Liver (tissue), 9 donors: ENCODE results near the gene AFAP1L2. TPM values are rescaled to one million over a fixed set of nuclear protein-coding genes. Genes with fewer than 3 reads are reported as not detected.

Source experiments
- DNase-seq: peaks from one replicate; pipeline ENCODE4 v3.0.0-alpha.2; 2017; ENCODE audit warnings: low spot score
- H3K27ac ChIP-seq, 2 donors: one replicate each; pipeline ENCODE4 v1.7.0; 2013; ENCODE audit warnings: inconsistent platforms in 2 of 2, low read length in 2 of 2, control low read depth in 1 of 2, low read depth in 1 of 2, mild to moderate bottlenecking in 1 of 2
- H3K27me3 ChIP-seq, 4 donors: one replicate each; pipeline versions ENCODE4 v1.6.1 to v1.7.0; 2013; ENCODE audit warnings: low read length in 3 of 4, inconsistent platforms in 1 of 4, mild to moderate bottlenecking in 1 of 4, moderate library complexity in 1 of 4; ENCODE audit not compliant: control insufficient read depth in 4 of 4, insufficient read depth in 4 of 4
- H3K36me3 ChIP-seq, 4 donors: one replicate each; pipeline versions ENCODE4 v1.6.1 to v1.7.0; 2013; ENCODE audit warnings: low read length in 3 of 4, mild to moderate bottlenecking in 3 of 4, low read depth in 1 of 4, moderate library complexity in 1 of 4; ENCODE audit not compliant: control insufficient read depth in 4 of 4, insufficient read depth in 3 of 4
- H3K4me1 ChIP-seq, 4 donors: one replicate each; pipeline versions ENCODE4 v1.6.1 to v1.7.0; 2013; ENCODE audit warnings: low read length in 3 of 4, mild to moderate bottlenecking in 3 of 4, moderate library complexity in 1 of 4; ENCODE audit not compliant: control insufficient read depth in 4 of 4, insufficient read depth in 4 of 4
- H3K4me3 ChIP-seq, 3 donors: one replicate each; pipeline versions ENCODE4 v1.6.1 to v1.7.0; 2013; ENCODE audit warnings: low read length in 3 of 3, control low read depth in 1 of 3, low read depth in 1 of 3, mild to moderate bottlenecking in 1 of 3
- H3K9ac ChIP-seq, 2 donors: one replicate each; pipeline ENCODE4 v1.7.0; 2013; ENCODE audit warnings: low read length in 2 of 2, mild to moderate bottlenecking in 2 of 2, moderate library complexity in 2 of 2, control low read depth in 1 of 2, low read depth in 1 of 2
- H3K9me3 ChIP-seq, 4 donors: one replicate each; pipeline versions ENCODE4 v1.6.1 to v1.7.0; 2013; ENCODE audit warnings: low read length in 3 of 4; ENCODE audit not compliant: control insufficient read depth in 4 of 4
- EGR1 ChIP-seq, 2 donors: IDR thresholded peaks; 2 replicates each; pipeline ENCODE4 v1.6.1; 2016 to 2018; ENCODE audit warnings: antibody characterized with exemption in 2 of 2, low read depth in 2 of 2
- FOXA1 ChIP-seq: IDR thresholded peaks from 2 replicates; pipeline ENCODE4 v1.6.1; 2016; ENCODE audit warnings: antibody characterized with exemption
- FOXA2 ChIP-seq: IDR thresholded peaks from 2 replicates; pipeline ENCODE4 v1.6.1; 2016; ENCODE audit warnings: antibody characterized with exemption
- GABPA ChIP-seq, 2 donors: IDR thresholded peaks in 1 of 2; conservative IDR thresholded peaks in 1 of 2; 2 replicates each; pipeline ENCODE4 v1.6.1; 2016; ENCODE audit warnings: antibody characterized with exemption in 2 of 2, mild to moderate bottlenecking in 1 of 2, moderate library complexity in 1 of 2
- HNF4A ChIP-seq, 2 donors: conservative IDR thresholded peaks; 2 replicates each; pipeline ENCODE4 v1.6.1; 2016; ENCODE audit warnings: antibody characterized with exemption in 2 of 2, mild to moderate bottlenecking in 2 of 2
- HNF4G ChIP-seq: IDR thresholded peaks from 2 replicates; pipeline ENCODE4 v1.6.1; 2016; ENCODE audit warnings: antibody characterized with exemption
- JUND ChIP-seq, 2 donors: IDR thresholded peaks; 2 replicates each; pipeline ENCODE4 v1.6.1; 2016; ENCODE audit warnings: antibody characterized with exemption in 2 of 2
- NR2F2 ChIP-seq: IDR thresholded peaks from 2 replicates; pipeline ENCODE4 v1.6.1; 2016; ENCODE audit warnings: antibody characterized with exemption
- RAD21 ChIP-seq, 2 donors: IDR thresholded peaks; 2 replicates each; pipeline ENCODE4 v1.6.1; 2016; ENCODE audit warnings: antibody characterized with exemption in 2 of 2, mild to moderate bottlenecking in 2 of 2
- RXRA ChIP-seq, 2 donors: IDR thresholded peaks; 2 replicates each; pipeline ENCODE4 v1.6.1; 2017 to 2018; ENCODE audit warnings: antibody characterized with exemption in 2 of 2, mild to moderate bottlenecking in 1 of 2
- SP1 ChIP-seq: IDR thresholded peaks from 2 replicates; pipeline ENCODE4 v1.6.1; 2018; ENCODE audit warnings: antibody characterized with exemption, mild to moderate bottlenecking
- TAF1 ChIP-seq: conservative IDR thresholded peaks from 2 replicates; pipeline ENCODE4 v1.6.1; 2016; ENCODE audit warnings: antibody characterized with exemption, mild to moderate bottlenecking
- WGBS: extraction: QIAGEN DNeasy Blood & Tissue Kit; methylation state at CpG from one replicate; pipeline ENCODE4 v1.1.7; 2013; 5-methylcytosine and 5-hydroxymethylcytosine counted together
- polyA plus RNA-seq, 2 donors: library from polyadenylated mRNA; stranded (reverse) in 1 of 2; unstranded in 1 of 2; fragments of 200-250 nt in 1 of 2; fragments of >200 nt in 1 of 2; fragmentation: Nextera tagmentation in 1 of 2; extraction: Ambion mirVana in 1 of 2; gene quantifications; one replicate each; pipeline versions ENCODE4 v1.2.1 to v1.2.3, GENCODE V29; 2013 to 2015
- total RNA-seq, 2 donors: library from RNA; depleted of rRNA; stranded (reverse); fragments of >200 nt; gene quantifications; one replicate each; pipeline ENCODE4 v1.2.3, GENCODE V29; 2014
- TF ChIP-seq, protein P1 (sequence below): IDR thresholded peaks from 2 replicates; pipeline ENCODE4 v1.6.1; 2016; ENCODE audit warnings: antibody characterized with exemption
- TF ChIP-seq, protein P2 (sequence below): fragments of 150-350 bp; IDR thresholded peaks from 2 replicates; pipeline ENCODE4 v1.5.1; 2017; ENCODE audit warnings: improper control_type of control experiment, low read depth, low read length; ENCODE audit not compliant: missing input control
- TF ChIP-seq, protein P3 (sequence below): IDR thresholded peaks from 2 replicates; pipeline ENCODE4 v1.6.1; 2016; ENCODE audit warnings: antibody characterized with exemption
- TF ChIP-seq, protein P4 (sequence below): IDR thresholded peaks from 2 replicates; pipeline ENCODE4 v1.6.1; 2016; ENCODE audit warnings: antibody characterized with exemption, mild to moderate bottlenecking
- donor health status: healthy.
- donor health status: healthy.
- donor health status: healthy.
- donor health status: healthy.
- donor health status: healthy.

The AFAP1L2 gene
- total and polyA plus RNA-seq, 4 donors: 0.53 to 1.8 (median 1.3) TPM

DNA sequence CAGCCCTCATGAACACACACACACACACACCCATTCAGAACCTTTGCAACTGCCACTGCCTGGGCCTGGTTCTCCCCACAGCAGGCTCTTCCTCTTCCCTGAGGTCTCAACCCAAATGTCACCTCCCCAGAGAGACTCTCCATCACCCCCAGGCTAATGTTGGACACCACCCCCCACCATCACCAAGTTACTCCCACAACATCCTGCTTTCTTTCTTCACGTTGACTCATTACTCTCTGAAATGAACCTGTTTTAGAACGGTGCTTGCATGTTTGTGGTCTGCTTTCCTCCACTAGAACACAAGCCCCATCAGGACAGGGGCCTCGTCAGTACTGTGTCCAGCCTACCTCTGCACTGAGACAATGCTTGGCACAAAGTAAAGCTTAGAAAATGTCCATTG lies 16.0 kb downstream of the AFAP1L2 start:
- Histone ChIP-seq H3K27ac (no peak overlapping the region), H3K4me3 (no peak overlapping the region), H3K9me3 (no peaks in the 10 kb centered on the region), H3K4me1 (no peaks in the 10 kb centered on the region), H3K36me3 (no peaks in the 10 kb centered on the region), H3K9ac (no peak overlapping the region), H3K27me3 (no peaks in the 10 kb centered on the region)
- WGBS: 54% methylated on average over 3 of the region's 3 CpGs
- no peak for DNase-seq
- no peak for TF ChIP-seq FOXA2
- TF ChIP-seq JUND (IDR thresholded peaks at IDR 0.05): no peak
- no peak for TF ChIP-seq TAF1

DNA sequence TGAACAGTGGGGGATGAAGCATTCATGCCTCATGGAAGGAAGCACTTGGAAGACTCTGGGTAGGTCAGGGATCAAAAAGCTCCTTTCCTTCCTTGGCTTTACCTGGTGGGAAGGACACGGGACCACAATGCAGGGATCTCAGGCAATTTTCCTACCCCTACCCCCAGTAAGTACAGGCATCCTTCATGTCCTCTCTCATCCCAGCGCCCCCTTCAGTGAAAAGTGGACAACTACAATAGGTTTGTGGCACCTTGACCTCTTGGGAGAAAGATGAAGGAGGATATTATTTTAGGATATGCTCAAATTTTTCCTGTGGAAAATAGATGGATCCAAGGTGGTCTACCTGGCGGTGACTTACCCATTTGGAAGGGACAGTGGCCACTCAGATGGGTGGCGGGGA lies 16.5 kb downstream of the AFAP1L2 start:
- no peak overlapping the region for H3K4me3 ChIP-seq
- WGBS: 66% methylated on average over 4 of the region's 4 CpGs
- H3K9ac ChIP-seq: no peak overlapping the region
- H3K27ac ChIP-seq: no peak overlapping the region
- no peaks in the 10 kb centered on the region for H3K4me1 ChIP-seq
- H3K27me3 ChIP-seq: no peaks in the 10 kb centered on the region
- no peak for DNase-seq
- TF ChIP-seq RAD21 (IDR thresholded peaks at IDR 0.05) (no peak), NR2F2 (no peak), RXRA (IDR thresholded peaks at IDR 0.05) (no peak), HNF4G (no peak), SP1 (no peak), FOXA1 (no peak), FOXA2 (no peak), GABPA (IDR thresholded peaks at IDR 0.05 in 1 of 2, conservative IDR thresholded peaks at IDR 0.05 in 1 of 2) (no peak), JUND (IDR thresholded peaks at IDR 0.05) (no peak), HNF4A (conservative IDR thresholded peaks at IDR 0.05) (no peak), EGR1 (IDR thresholded peaks at IDR 0.05; ENCODE audit: low read depth in 2 of 2) (no peak), TAF1 (no peak)
- TF ChIP-seq, protein P1, sequence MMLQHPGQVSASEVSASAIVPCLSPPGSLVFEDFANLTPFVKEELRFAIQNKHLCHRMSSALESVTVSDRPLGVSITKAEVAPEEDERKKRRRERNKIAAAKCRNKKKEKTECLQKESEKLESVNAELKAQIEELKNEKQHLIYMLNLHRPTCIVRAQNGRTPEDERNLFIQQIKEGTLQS: no peak
- TF ChIP-seq, protein P2, sequence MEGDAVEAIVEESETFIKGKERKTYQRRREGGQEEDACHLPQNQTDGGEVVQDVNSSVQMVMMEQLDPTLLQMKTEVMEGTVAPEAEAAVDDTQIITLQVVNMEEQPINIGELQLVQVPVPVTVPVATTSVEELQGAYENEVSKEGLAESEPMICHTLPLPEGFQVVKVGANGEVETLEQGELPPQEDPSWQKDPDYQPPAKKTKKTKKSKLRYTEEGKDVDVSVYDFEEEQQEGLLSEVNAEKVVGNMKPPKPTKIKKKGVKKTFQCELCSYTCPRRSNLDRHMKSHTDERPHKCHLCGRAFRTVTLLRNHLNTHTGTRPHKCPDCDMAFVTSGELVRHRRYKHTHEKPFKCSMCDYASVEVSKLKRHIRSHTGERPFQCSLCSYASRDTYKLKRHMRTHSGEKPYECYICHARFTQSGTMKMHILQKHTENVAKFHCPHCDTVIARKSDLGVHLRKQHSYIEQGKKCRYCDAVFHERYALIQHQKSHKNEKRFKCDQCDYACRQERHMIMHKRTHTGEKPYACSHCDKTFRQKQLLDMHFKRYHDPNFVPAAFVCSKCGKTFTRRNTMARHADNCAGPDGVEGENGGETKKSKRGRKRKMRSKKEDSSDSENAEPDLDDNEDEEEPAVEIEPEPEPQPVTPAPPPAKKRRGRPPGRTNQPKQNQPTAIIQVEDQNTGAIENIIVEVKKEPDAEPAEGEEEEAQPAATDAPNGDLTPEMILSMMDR: no peak
- TF ChIP-seq, protein P3, sequence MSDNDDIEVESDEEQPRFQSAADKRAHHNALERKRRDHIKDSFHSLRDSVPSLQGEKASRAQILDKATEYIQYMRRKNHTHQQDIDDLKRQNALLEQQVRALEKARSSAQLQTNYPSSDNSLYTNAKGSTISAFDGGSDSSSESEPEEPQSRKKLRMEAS: no peak
- TF ChIP-seq, protein P4, sequence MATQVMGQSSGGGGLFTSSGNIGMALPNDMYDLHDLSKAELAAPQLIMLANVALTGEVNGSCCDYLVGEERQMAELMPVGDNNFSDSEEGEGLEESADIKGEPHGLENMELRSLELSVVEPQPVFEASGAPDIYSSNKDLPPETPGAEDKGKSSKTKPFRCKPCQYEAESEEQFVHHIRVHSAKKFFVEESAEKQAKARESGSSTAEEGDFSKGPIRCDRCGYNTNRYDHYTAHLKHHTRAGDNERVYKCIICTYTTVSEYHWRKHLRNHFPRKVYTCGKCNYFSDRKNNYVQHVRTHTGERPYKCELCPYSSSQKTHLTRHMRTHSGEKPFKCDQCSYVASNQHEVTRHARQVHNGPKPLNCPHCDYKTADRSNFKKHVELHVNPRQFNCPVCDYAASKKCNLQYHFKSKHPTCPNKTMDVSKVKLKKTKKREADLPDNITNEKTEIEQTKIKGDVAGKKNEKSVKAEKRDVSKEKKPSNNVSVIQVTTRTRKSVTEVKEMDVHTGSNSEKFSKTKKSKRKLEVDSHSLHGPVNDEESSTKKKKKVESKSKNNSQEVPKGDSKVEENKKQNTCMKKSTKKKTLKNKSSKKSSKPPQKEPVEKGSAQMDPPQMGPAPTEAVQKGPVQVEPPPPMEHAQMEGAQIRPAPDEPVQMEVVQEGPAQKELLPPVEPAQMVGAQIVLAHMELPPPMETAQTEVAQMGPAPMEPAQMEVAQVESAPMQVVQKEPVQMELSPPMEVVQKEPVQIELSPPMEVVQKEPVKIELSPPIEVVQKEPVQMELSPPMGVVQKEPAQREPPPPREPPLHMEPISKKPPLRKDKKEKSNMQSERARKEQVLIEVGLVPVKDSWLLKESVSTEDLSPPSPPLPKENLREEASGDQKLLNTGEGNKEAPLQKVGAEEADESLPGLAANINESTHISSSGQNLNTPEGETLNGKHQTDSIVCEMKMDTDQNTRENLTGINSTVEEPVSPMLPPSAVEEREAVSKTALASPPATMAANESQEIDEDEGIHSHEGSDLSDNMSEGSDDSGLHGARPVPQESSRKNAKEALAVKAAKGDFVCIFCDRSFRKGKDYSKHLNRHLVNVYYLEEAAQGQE: no peak
- no peaks in the 10 kb centered on the region for H3K36me3 ChIP-seq
- H3K9me3 ChIP-seq: no peaks in the 10 kb centered on the region
